ENCODE data around the gene CABLES1.
A peak's percentile ranks its signal among the peaks of the same experiment; 100 is the strongest.
"Not testable (repeated sequence)": the region's sequence is repeated elsewhere in the genome, so short reads cannot be mapped to it uniquely, and the experiment has no call there.

The CABLES1 gene

GRCh38 chr18:23143016-23143814 lies 7.9 kb downstream of the CABLES1 start:
- DNase-seq, result no peak

GRCh38 chr18:23143815-23144261 lies 8.6 kb downstream of the CABLES1 start:
- DNase-seq, result no peak

- DNase-seq, result no peak
These were observed 9.4 kb downstream of the CABLES1 start for GRCh38 chr18:23144640-23145039.

- DNase-seq, result no peak
These were observed 10.3 kb downstream of the CABLES1 start for GRCh38 chr18:23145621-23146020.

GRCh38 chr18:23146861-23147469 lies 11.7 kb downstream of the CABLES1 start:
- no peak for DNase-seq

GRCh38 chr18:23148382-23148781 lies 13.1 kb downstream of the CABLES1 start:
- DNase-seq, result no peak

- no peak for DNase-seq
These were observed 14.3 kb downstream of the CABLES1 start for GRCh38 chr18:23149570-23149969.

GRCh38 chr18:23151414-23152099 lies 16.3 kb downstream of the CABLES1 start:
- DNase-seq, result peak; percentile 23

- DNase-seq, result no peak
These were observed 18.7 kb downstream of the CABLES1 start for GRCh38 chr18:23154030-23154429.

GRCh38 chr18:23154823-23155500 lies 19.7 kb downstream of the CABLES1 start:
- no peak for DNase-seq

GRCh38 chr18:23155537-23155936 lies 20.3 kb downstream of the CABLES1 start:
- no peak for DNase-seq

- no peak for DNase-seq
These were observed 20.8 kb downstream of the CABLES1 start for GRCh38 chr18:23156134-23156533.

- DNase-seq, result no peak
These were observed 22.8 kb downstream of the CABLES1 start for GRCh38 chr18:23158058-23158457.

GRCh38 chr18:23158884-23159283 lies 23.6 kb downstream of the CABLES1 start:
- not testable (repeated sequence) for DNase-seq

- no peak for DNase-seq
These were observed 24.1 kb downstream of the CABLES1 start for GRCh38 chr18:23159344-23159743.

- DNase-seq, result no peak
These were observed 27.2 kb downstream of the CABLES1 start for GRCh38 chr18:23162473-23162872.

GRCh38 chr18:23163786-23164533 lies 28.7 kb downstream of the CABLES1 start:
- no peak for DNase-seq

GRCh38 chr18:23165271-23166068 lies 30.2 kb downstream of the CABLES1 start:
- DNase-seq, result no peak

- DNase-seq, result no peak
These were observed 31.7 kb downstream of the CABLES1 start for GRCh38 chr18:23166891-23167541.

- no peak for DNase-seq
These were observed 34.4 kb downstream of the CABLES1 start for GRCh38 chr18:23169673-23170044.

- DNase-seq, result no peak
These were observed 34.9 kb downstream of the CABLES1 start for GRCh38 chr18:23170137-23170536.

Measured in DMS 273 treated with DMSO at 0.1 percent for 48 hours (cell line).